H7 (cell line): ENCODE data around the gene C2orf68. TPM values are rescaled to one million over a fixed set of nuclear protein-coding genes. Genes with fewer than 3 reads are reported as not detected.
"Not testable (repeated sequence)": the region's sequence is repeated elsewhere in the genome, so short reads cannot be mapped to it uniquely, and the experiment has no call there.

Experiments
- DNase-seq: peaks from one replicate; pipeline ENCODE4 v3.0.0; 2012
- H3K27me3 ChIP-seq: 2 replicates; pipeline ENCODE4 v1.6.0; 2011; ENCODE audit warnings: mild to moderate bottlenecking, low read length; ENCODE audit not compliant: control insufficient read depth, insufficient read depth
- H3K36me3 ChIP-seq: replicated peaks from 2 replicates; pipeline ENCODE4 v1.5.1; 2011; ENCODE audit warnings: low read length; ENCODE audit not compliant: control insufficient read depth, insufficient read depth
- H3K4me3 ChIP-seq: 2 replicates; pipeline ENCODE4 v1.5.1; 2011; ENCODE audit warnings: low read depth, mild to moderate bottlenecking, control low read depth, low read length, moderate library complexity; ENCODE audit not compliant: insufficient read depth
- total RNA-seq: library from RNA; depleted of rRNA; stranded (reverse); fragments of >200 nt; shearing (Covaris generic); gene quantifications from 2 replicates; pipeline ENCODE4 v1.2.3, GENCODE V29; 2014

C2orf68 gene
- total RNA-seq, 1 experiment from 2014 or later = 69.8 TPM

DNA sequence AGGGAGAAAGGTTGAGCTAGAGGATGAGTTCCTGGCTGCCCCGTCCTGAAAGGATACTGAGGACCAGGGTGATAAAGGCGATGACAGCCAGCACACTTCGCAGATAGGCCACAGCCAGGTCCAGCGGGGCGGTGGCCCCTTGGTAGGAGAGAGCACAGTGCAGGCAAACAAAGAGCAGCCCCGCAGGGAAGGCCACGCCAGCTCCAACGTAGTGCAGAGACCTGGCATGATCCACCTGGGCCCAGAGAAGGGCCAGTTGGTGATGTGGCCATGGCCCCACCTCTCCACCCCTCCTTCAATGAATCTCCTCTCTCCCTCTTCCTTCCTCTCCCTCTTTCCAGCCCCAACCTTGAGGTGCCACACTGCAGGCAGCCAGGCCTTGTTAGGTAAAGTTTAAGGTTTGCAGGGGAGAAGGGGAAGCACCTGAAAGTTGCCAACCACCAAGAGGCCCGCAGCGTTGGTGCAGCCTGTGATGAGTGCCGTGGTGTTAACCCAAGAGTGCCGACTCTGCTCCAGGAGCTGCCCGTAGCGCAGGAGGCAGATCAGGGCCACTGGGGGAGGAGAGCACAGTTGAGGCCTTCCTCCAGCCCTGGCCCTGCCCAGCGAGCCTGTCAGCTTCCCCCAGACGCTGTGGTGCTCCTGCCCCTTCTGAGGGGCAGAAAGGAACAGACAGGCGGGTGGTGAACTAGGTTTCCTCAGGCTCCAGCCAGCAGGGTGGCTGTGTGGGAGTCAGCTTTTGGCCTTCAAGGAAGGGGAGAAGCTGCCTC is 12.2 kb downstream of the C2orf68 start:
- Histone ChIP-seq H3K27me3 (no peaks in the 10 kb centered on the region), H3K36me3 (peaks cover 7% of the 10 kb centered on the region), H3K4me3 (no peak overlapping the region)
- peak; percentile 20 for DNase-seq

DNA sequence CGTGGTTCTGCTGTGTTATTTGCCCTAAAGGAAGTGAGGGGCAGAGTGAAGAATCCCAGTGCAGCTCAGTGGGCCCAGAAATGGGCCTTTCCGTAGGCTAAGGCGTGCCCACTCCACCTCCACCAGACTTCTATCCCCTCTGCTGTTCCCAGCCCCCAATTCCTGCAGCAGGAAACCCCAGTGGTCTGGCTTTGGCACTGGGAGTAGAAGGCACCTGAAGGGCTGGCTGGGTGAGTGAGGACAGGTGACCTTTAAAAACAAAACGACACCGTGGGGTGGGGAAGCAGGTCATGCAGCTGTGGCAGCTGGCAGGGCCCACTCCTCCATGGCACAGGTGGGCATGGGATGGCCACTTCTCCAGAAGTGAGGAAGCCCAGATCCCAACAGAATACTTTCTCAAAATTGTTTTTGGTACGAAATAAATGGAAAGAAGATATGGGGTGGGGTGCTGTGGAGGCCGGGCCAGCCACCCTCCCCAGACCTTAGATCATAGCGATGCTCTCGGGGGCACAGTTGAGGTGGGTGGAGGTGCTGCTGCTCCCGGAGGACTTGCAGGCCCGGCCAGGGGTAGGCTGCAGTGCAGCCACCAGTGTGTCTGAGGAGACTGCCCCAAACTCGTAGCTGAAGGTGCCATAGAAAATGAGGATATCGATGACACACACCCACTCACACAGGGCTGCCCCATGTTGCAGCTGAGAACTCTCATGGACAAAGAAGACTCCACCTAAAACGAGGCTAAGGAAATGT is 13.1 kb downstream of the C2orf68 start:
- DNase-seq = peak; percentile 19
- H3K4me3 ChIP-seq = no peak overlapping the region
- H3K36me3 ChIP-seq = peaks cover 7% of the 10 kb centered on the region
- no peaks in the 10 kb centered on the region for H3K27me3 ChIP-seq

DNA sequence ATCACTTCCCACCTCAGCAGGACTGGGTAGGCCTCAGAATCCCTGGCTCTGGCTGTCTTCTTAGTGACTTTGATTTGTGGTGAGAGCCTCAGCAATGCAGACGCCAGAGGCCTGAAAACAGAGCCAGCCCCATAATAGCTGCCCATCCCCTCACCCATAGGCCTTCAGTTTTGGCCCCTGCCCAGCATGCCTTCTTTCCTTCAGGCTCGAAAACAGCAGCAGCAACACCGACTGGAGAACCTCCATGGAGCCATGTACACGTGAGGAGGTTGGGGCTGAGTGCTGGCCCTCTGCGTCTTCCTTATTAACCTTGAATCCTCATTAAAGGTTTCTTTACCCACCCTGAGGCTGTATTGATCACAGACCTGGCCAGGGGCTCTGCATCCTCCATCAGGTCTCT is 14.6 kb downstream of the C2orf68 start:
- peaks cover 7% of the 10 kb centered on the region for H3K36me3 ChIP-seq
- DNase-seq = no peak
- H3K4me3 ChIP-seq = no peak overlapping the region
- no peaks in the 10 kb centered on the region for H3K27me3 ChIP-seq

DNA sequence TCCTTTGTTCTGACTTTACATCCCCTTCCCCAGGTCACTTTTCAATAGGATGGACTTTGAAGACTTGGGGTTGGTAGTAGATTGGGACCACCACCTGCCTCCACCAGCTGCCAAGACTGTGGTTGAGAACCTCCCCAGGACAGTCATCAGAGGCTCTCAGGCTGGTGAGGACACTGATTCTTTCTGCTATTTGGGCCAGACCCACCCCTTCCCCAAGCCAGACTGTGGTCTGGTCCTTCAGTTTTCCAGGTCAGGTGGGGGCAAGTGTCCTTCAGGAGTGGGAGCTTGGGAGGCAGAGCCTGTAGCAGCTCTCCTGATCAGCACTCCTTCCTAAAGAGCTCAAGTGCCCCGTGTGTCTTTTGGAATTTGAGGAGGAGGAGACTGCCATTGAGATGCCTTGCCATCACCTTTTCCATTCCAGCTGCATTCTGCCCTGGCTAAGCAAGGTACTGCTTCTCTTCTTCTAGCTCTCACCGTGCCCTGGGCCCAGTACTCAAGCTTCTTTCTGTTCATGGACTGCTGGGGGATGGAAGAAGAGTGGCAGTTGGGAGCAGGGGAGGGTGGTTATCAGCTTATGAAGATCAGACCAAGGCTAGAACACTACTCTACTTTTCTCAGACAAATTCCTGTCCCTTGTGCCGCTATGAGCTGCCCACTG is 15.3 kb downstream of the C2orf68 start:
- Histone ChIP-seq H3K4me3 (no peak overlapping the region; the same call in 1 of the 2 replicates), H3K27me3 (no peaks in the 10 kb centered on the region), H3K36me3 (peaks cover 7% of the 10 kb centered on the region)
- no peak for DNase-seq

DNA sequence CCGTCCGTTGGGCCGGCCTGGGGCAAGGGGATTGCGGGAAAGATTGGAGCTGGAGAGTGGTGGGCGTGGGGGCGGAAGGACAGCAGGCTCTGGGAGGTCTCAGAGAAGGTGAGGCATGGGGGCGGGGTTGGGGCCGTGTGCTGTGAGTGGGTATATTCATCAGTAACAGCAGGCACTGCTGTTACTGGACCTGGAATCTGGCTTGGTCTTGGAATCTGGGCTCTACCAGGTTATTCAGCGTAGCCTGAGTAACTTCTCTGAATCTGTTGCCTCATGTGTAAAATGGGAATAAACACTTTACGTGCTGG is 15.9 kb downstream of the C2orf68 start:
- H3K27me3 ChIP-seq = no peaks in the 10 kb centered on the region
- peak; percentile 79 for DNase-seq
- peak overlapping the region; percentile 87 for H3K4me3 ChIP-seq
- peaks cover 7% of the 10 kb centered on the region for H3K36me3 ChIP-seq

DNA sequence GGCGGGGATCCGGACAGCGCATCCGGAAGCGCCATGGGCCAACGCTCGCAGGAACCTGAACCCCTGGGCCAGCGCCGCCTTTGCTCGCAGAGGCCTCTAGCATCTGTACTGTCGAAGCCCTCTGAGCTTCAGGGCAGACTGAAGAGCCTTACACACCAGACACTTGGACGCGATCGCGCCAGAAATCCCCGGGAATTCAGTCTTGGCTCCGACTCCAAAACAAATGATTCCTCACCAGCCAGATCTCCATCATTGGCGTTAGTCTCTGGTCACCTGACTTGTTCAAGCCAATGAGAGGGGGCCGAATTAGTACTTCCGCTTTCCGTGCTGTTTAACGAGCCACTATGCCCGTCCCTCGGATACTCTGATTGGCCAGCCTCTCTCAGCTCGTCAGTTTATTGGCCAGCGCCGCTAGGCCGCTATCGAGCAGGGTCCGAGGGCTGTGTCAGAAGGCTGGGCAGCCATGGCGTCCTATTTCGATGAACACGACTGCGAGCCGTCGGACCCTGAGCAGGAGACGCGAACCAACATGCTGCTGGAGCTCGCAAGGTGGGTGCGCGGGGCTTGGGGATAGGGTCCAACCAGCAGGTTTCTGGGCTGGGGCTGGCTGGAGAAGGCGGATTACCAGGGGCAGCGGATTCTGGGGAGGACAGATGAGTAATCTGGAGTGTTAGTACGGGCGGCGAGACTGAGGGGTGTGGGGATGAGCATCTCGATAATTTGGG is 16.4 kb downstream of the C2orf68 start, which contains the start of gene RNF181:
TSS of gene RNF181 (plus strand) at position 445 of the 725 bp plus-strand sequence. CDS start at position 464, 19 bp downstream.
- H3K27me3 ChIP-seq = no peaks in the 10 kb centered on the region
- peak within 1 kb of the TSS; percentile 87 for H3K4me3 ChIP-seq
- peak; percentile 98 for DNase-seq
- H3K36me3 ChIP-seq = peaks cover 7% of the 10 kb centered on the region

DNA sequence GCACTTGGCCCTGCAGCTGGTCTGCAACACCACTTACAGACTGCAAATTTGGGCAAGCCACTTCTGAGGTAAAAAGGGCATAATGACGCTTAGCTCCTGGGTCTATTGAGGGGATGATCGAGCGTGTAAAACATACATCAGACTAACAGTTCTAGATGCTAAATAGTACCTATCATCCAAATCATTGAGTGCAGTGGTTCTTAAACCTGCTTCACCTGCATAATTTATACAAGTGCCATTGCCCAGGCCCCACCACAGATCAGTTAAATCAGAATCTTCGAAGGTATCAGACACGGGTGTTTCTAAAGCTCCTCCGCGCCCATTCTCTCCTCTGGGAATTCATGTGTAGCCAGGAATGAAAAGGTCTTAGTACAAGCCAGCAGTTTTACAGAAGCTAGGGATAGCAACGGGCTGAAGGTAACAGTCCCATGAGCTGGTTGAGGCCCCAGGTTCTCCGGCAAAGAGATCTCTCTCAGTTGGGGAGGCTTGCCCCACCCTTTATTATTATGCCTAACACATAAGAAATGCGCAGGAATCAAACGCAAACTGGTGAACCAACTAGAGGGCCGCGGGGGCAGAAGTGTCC is 17.1 kb downstream of the C2orf68 start:
- peaks cover 7% of the 10 kb centered on the region for H3K36me3 ChIP-seq
- peak overlapping the region; percentile 87 for H3K4me3 ChIP-seq
- DNase-seq = no peak
- no peaks in the 10 kb centered on the region for H3K27me3 ChIP-seq

DNA sequence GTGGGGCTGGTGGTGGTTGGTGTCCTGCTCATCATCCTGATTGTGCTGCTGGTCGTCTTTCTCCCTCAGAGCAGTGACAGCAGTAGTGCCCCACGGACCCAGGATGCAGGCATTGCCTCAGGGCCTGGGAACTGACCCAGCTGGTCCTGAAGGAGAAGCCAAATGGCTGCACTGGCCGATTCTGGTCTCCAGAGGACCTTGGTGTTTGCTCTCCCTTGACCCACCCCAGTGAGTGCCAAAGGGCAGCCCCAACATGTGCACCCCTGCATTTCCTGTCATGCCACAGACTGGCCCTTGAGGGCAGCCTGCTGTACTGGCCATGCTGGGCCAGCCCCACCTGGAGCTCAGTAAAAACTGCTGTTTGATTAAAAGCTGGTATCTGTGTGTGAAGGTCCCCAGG is 18.8 kb downstream of the C2orf68 start:
- H3K27me3 ChIP-seq = no peaks in the 10 kb centered on the region
- peaks cover 7% of the 10 kb centered on the region for H3K36me3 ChIP-seq
- H3K4me3 ChIP-seq = no peak overlapping the region
- DNase-seq = no peak

DNA sequence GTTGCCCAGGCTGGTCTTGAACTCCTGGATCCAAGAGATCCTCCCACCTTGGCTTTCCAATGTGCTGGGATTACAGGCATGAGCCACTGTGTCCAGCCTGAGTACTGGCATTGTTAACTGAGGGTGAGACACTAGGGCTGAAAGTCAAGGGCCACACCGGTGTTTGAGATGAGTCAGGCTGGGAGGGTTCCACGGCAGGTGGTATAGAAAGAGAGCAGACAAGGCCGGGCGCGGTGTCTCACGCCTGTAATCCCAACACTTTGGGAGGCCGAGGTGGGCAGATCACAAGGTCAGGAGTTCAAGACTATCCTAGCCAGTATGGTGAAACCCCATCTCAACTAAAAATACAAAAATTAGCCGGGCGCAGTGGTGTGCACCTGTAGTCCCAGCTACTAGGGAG is 19.6 kb downstream of the C2orf68 start:
- not testable (repeated sequence) for H3K4me3 ChIP-seq, H3K36me3 ChIP-seq, H3K27me3 ChIP-seq, DNase-seq

DNA sequence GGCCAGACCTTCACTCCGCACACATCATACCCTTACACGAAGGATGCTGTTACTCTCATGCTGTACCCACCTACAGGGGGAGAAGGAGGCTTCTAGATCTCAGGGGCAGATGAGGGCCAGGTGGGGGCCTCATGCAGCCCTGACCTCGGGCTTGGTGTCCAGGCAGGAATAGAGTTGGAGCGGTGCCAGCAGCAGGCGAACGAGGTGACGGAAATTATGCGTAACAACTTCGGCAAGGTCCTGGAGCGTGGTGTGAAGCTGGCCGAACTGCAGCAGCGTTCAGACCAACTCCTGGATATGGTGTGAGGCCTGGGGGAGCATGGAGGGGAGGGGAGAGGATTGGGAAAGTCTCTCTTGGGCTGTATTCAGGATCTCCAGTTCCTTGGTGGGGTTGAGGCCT is 20.3 kb downstream of the C2orf68 start:
- Histone ChIP-seq H3K27me3 (no peaks in the 10 kb centered on the region), H3K4me3 (no peak overlapping the region), H3K36me3 (no peaks in the 10 kb centered on the region)
- no peak for DNase-seq

DNA sequence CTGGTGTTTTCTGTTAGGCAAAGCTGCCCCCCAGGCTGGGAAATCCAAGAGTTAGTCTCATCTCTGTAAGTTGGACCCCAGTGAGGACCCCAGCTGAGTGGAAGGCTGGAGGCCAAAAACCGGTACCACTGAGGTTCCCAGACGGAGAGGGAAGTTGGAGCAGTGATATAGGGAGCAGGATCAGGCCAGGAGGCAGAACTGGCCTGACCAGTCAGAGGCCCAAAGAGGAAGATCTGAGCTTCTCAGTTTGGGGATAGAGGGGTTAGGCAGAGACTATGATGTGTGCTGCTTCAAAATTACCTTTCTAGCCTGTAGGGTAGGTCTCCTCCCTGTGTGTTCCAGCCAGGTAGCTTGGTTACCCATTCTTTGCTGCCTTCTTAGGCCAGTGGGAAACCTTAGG is 20.9 kb downstream of the C2orf68 start:
- Histone ChIP-seq H3K27me3 (no peaks in the 10 kb centered on the region), H3K4me3 (no peak overlapping the region), H3K36me3 (no peaks in the 10 kb centered on the region)
- DNase-seq = no peak

DNA sequence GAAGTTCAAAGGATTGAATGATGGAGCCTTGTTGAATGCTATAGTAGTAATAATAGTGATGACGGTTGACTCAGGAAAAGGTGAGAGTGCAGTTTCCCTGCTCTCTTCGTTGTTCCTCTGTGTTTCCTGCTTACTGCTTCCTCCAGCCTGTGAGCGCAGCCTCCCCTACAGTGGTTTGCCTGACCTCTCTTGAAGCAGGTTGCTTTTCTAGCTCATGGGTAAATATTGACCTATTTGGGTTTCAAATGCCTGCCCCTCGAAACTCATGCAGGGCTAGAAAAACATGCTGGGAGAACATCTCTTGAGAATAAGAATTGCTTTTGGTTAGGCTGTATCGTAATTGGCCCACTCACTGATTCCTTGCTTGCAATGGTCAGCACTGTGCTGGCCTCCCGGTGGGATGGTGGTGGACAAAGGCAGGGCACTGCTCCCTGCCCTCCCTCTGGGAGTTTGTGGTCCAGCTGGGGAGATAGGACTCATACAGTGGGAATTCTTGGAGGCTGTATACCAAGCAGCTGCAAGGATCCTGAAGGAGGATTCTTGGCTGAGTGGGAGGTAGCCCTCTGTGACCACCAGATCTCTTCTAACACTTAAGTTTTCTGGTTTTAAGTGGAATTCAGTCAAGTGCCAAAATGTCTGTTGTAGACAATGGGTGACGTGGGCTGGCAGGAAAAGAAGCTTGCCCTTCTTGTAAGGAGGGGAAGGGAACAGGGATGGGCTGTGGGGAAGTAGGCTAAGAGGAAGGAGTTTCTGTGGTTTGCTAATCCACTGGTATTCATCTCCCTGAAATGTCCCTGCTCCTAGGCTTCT is 21.7 kb downstream of the C2orf68 start:
- Histone ChIP-seq H3K4me3 (no peak overlapping the region), H3K36me3 (no peaks in the 10 kb centered on the region), H3K27me3 (peaks cover 2% of the 10 kb centered on the region)
- no peak for DNase-seq

DNA sequence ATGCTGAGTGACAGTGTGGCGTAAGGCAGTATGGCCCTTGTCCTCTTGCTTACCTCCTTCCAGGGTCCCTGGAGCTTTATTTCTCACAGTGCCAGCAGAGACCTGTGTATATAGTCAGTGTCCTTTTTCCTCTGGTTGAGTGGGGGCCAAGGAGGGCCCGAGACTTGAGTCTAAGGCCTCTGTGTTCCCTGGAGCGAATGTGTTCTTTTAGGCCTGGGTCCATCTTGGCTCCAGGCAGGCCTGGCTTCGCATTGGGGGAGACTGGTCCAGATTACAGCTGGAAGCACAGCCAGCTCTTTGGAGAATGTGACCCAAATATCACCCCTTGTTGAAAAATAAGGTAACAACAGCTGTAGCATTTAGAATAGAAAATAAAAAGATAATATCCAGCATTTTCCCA is 22.7 kb downstream of the C2orf68 start:
- DNase-seq = no peak
- no peaks in the 10 kb centered on the region for H3K36me3 ChIP-seq
- peaks cover 11% of the 10 kb centered on the region for H3K27me3 ChIP-seq
- no peak overlapping the region for H3K4me3 ChIP-seq
